Right cardiac atrium (tissue), 5 donors: ENCODE data around the gene ZBTB7B. TPM values are rescaled to one million over a fixed set of nuclear protein-coding genes. Genes with fewer than 3 reads are reported as not detected.
A peak's percentile ranks its signal among the peaks of the same experiment; 100 is the strongest.

Experiments used
- ATAC-seq, 2 donors: fragments of 200-7000 bp; cut with Tn5 transposase; one replicate each; pipeline versions ENCODE4 v1.8.0 to v1.9.1; 2020; ENCODE audit warnings: moderate library complexity in 2 of 2, mild to moderate bottlenecking in 1 of 2
- DNase-seq, 3 donors: peaks; one replicate each; pipeline ENCODE4 v3.0.0-alpha.2; 2020
- H3K27ac ChIP-seq: one replicate; pipeline ENCODE4 v1.5.1; 2013; ENCODE audit warnings: mild to moderate bottlenecking, low read length, control low read depth, moderate library complexity
- H3K27me3 ChIP-seq: one replicate; pipeline ENCODE4 v1.6.1; 2013; ENCODE audit not compliant: control insufficient read depth, insufficient read depth
- H3K4me1 ChIP-seq: one replicate; pipeline ENCODE4 v1.6.1; 2013; ENCODE audit warnings: low read length; ENCODE audit not compliant: control insufficient read depth, insufficient read depth
- H3K4me3 ChIP-seq: one replicate; pipeline ENCODE4 v1.5.1; 2013; ENCODE audit warnings: low read length, control low read depth
- H3K9me3 ChIP-seq: one replicate; pipeline ENCODE4 v1.6.1; 2013; ENCODE audit warnings: low read length; ENCODE audit not compliant: control insufficient read depth
- WGBS: extraction: QIAGEN DNeasy Blood & Tissue Kit; methylation state at CpG from one replicate; pipeline ENCODE4 v1.1.7; 2013; 5-methylcytosine and 5-hydroxymethylcytosine counted together
- intact Hi-C, 4 donors: fragments of 100-400 bp; cut with DNase I; formaldehyde crosslinking; loops; one replicate each; pipeline versions ENCODE4 v1.11.0 to v1.14.0; 2022 to 2023
- polyA plus RNA-seq: library from polyadenylated mRNA; stranded (reverse); fragments of 200-250 nt; gene quantifications from one replicate; pipeline ENCODE4 v1.2.3, GENCODE V29; 2013
- total RNA-seq, 4 donors: library from RNA; stranded (reverse); fragmentation: NEBNext Ultra II Directional; extraction: Animal tissue kit (Norgen Biotek cat#: 25700); gene quantifications; one replicate each; pipeline ENCODE4 v1.2.1, GENCODE V29; 2021
- donor health status: healthy with polysubstance abuse.
- donor health status: DM: no; HTN: yes; CAD: no.
- donor health status: DM: no; HTN: no; CAD: no.
- donor health status: DM: no; HTN: yes; CAD: no; lungs with severe emphysema.
- donor health status: DM: yes; HTN: yes; CAD: no.

Gene ZBTB7B
- total and polyA plus RNA-seq, 5 donors, result 40.3 to 66.6 (median 50.7) TPM

DNA sequence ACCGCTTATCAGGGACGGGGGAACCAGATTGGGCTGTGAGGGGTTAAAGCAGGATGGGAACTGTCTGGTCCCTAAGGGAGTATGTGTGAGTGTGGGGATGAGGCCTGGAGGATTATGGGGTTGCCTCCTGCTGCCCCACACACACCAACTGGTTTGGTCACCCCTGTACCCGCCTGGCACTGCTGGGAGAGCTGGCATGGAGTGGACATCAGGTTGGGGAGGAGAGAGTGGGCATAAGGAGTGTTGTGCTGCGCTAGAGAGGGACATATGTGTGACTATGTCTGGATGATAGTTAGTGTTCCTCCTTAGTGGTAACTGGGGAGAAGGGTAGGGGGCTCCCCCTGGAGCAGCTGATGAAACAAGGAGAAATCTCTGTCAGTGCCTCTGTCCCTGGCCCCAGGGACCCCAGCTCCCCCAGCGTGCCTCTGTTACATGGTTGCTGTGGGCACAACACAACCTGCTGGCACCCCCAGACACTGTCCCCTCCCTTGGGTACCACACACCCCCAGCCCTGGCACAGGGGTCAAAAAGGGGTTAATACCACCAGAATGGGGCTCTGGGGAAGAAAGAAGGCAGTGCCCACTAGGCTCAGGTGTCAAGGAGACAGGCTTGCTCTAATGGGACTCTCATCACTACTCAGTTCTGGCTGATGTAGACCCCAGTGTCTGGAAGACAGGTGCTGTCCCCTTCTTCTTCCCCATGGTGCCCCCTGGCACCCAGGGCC, 1.9 kb downstream of the ZBTB7B start:
- Histone ChIP-seq H3K4me1 (peaks cover 20% of the 10 kb centered on the region), H3K27ac (peak overlapping the region; percentile 89), H3K27me3 (no peaks in the 10 kb centered on the region), H3K4me3 (peak overlapping the region; percentile 87), H3K9me3 (no peaks in the 10 kb centered on the region)
- no peak for ATAC-seq
- peak in 1 of 3 donors; percentile 49 for DNase-seq
- intact Hi-C loops, result no loop called here
- whole genome bisulfite sequencing, result 35% methylated on average over 5 of the region's 5 CpGs

DNA sequence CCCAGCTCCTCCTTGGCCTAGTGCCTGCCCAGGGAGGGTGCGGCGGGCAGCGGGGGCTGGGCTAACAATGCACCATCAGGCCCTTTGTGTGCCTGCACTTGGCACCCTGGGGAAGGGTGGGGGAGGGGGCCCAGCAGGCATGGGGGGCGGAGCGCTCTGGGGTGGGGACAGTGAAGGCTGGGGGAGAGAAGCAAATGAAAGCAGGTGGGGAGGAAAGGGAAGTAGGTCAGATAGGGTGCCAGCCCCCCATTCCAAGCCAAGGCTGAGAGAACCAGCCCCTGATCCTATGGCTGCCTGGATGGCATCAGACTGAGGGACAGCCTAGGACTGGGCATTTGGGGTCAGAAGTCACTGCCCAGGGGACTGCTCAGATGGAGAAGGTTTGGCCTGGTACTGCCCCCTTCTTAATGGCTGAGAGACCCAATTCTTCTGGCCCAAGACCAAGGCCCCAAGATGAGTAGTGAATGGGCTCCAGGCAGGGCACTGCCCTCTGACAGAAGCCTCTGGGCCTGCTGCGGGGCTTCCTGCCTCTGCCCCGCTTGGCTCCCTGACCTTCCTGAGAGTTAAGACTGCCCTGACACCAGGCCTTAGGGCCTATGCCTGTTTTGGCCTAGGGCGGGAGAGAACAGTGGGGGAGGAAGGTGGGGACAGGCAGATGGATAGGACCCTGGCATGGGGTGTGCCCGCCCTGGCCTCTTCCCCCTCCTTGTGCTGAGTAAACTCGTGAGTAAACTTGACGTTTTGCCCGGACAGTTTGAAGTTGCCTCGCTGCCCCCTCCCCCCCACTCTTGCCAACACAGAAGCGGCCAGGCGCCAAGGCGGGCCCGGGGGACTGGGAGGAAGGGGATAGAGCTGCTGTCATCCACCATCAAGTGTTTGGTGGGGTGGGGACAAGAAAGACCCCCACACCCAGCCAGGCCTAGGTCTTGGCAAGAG, 2.7 kb downstream of the ZBTB7B start:
- peak in 1 of 2 donors; percentile 0 for ATAC-seq
- peak; percentile 72 to 88 (median 87) for DNase-seq
- WGBS, result 45% methylated on average over 17 of the region's 17 CpGs
- no peaks in the 10 kb centered on the region for H3K27me3 ChIP-seq
- H3K4me3 ChIP-seq, result no peak overlapping the region
- no peaks in the 10 kb centered on the region for H3K9me3 ChIP-seq
- H3K27ac ChIP-seq, result peak overlapping the region; percentile 89
- intact Hi-C loops, result no loop called here
- H3K4me1 ChIP-seq, result peaks cover 18% of the 10 kb centered on the region

- Histone ChIP-seq H3K27ac (peak overlapping the region; percentile 75), H3K27me3 (no peaks in the 10 kb centered on the region), H3K4me1 (peaks cover 21% of the 10 kb centered on the region), H3K9me3 (no peaks in the 10 kb centered on the region), H3K4me3 (no peak overlapping the region)
- peak in 1 of 3 donors; percentile 59 for DNase-seq
- intact Hi-C loops, result no loop called here
- ATAC-seq, result no peak
- WGBS, result 43% methylated on average over 2 of the region's 2 CpGs
Observed at GRCh38 chr1:155006601-155007101, 4.0 kb downstream of the ZBTB7B start.

DNA sequence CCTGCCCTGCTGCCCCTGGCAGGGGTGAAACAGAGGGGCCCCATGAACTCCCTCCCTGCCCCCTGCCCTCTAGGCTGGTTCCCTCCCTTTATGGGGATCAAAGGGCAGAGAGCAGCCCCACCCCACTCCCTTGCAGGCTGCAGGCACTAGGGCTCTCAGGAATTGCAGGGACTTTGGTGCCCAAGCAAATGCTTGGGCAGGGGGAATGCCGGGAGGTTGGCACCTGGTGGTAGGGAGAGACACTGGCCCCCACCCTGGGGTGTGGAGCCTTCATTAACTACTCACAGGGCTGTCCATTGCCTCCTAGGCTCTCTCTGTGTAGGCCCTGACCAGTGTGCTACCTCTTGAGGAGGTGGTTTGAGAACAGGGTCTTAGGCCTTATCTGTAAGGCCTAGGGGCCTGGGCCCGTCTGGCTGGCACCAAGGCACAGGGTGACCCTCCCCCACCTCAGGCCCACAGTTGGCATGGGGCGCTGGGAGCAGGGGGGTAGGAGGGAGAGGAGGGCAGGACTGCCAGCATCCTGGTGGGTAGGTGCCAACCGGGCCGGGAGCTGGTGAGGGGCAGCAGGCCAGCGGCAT, 4.7 kb downstream of the ZBTB7B start:
- Histone ChIP-seq H3K4me3 (no peak overlapping the region), H3K27ac (peak overlapping the region; percentile 18), H3K9me3 (no peaks in the 10 kb centered on the region), H3K4me1 (peaks cover 25% of the 10 kb centered on the region), H3K27me3 (no peaks in the 10 kb centered on the region)
- intact Hi-C loops, result no loop called here
- DNase-seq, result peak; percentile 62 to 91 (median 78)
- ATAC-seq, result peak; percentile 5 to 7
- 56% methylated on average over 6 of the region's 6 CpGs for WGBS

- peak in 2 of 3 donors; percentile 79 for DNase-seq
- Histone ChIP-seq H3K4me1 (peaks cover 25% of the 10 kb centered on the region), H3K27ac (peak overlapping the region; percentile 9), H3K9me3 (no peaks in the 10 kb centered on the region), H3K4me3 (no peak overlapping the region), H3K27me3 (no peaks in the 10 kb centered on the region)
- no peak for ATAC-seq
- 62% methylated on average over 16 of the region's 16 CpGs for WGBS
- intact Hi-C loops, result no loop called here
Observed at GRCh38 chr1:155008015-155008941, 5.7 kb downstream of the ZBTB7B start.

GRCh38 chr1:155009221-155009711, 6.7 kb downstream of the ZBTB7B start:
- peaks cover 26% of the 10 kb centered on the region for H3K4me1 ChIP-seq
- H3K27me3 ChIP-seq, result no peaks in the 10 kb centered on the region
- DNase-seq (peak in 2 of 3 donors; percentile 53 to 64), ATAC-seq (no peak)
- H3K27ac ChIP-seq, result no peak overlapping the region
- WGBS, result 91% methylated on average over 12 of the region's 12 CpGs
- no peaks in the 10 kb centered on the region for H3K9me3 ChIP-seq
- intact Hi-C loops, result no loop called here
- no peak overlapping the region for H3K4me3 ChIP-seq

DNA sequence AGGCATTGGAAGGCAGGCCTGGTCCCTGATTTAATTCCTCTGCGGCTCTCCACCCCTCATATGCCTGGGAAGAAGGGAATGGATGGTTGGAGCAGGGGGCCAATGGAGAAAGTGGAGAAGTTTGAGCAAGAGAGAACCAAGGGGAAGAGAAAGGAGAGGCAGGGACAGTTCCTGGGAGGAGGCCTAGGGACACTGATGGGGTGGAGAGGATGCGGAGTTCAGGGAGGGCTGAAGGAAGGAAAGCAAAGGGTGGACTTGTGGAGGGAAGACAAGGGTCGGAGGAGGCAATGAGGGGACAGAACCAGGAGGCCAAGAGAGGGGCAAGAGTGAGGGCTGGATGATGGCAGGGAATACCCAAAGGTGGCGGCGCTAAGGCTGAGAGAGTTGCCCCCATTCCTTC, 7.1 kb downstream of the ZBTB7B start:
- 87% methylated on average over 5 of the region's 5 CpGs for WGBS
- ATAC-seq, result no peak
- intact Hi-C loops, result loop anchor here in 1 of 4 donors (10.0 kb wide), 1 partner anchor 45 kb away; the partner anchor contains the start of gene PYGO2

DNA sequence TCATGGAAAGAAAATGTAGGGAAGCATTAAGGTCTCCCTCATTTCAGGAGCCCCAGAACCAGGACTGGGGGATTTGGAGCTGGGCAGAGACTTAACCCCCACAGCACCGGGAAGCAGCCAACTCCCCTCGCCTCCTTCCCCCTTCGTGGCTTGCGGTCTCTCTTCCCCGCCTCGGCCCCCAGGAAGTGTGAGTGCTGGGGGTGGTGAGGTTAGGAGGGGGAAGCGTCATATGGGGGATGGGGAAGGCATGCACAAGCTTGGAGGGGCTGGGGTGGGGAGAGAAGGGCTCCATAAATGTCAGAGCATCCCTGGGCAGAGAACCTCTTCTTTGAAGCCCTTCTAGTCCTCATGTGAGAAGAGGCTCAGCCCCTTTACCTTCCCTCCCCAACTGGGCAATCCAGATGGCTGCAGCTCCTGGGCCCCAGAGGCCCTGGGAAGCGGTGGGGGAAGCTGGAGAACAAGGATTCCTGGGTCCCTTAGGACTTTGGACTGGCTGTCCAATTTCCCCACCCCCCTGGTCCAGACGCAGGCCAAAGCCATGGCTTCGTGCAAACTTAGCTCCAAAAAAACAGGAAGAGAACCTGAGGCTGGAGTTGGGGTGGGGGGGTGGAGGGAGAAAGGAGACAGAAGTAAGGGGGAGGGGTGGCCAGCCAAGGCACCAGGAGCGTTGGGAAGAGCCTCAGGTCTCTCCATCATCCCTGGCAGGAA, 7.8 kb downstream of the ZBTB7B start:
- no peaks in the 10 kb centered on the region for H3K27me3 ChIP-seq
- ATAC-seq (no peak), DNase-seq (no peak)
- no peak overlapping the region for H3K27ac ChIP-seq
- H3K9me3 ChIP-seq, result no peaks in the 10 kb centered on the region
- intact Hi-C loops, result loop anchor here in 1 of 4 donors (10.0 kb wide), 1 partner anchor 46 kb away; the partner anchor contains the start of gene PYGO2
- H3K4me3 ChIP-seq, result no peak overlapping the region
- WGBS, result 49% methylated on average over 11 of the region's 11 CpGs
- H3K4me1 ChIP-seq, result peaks cover 19% of the 10 kb centered on the region

More for the DNA sequence above, 7.1 kb downstream of the ZBTB7B start:
- no peaks in the 10 kb centered on the region for H3K9me3 ChIP-seq
- H3K4me3 ChIP-seq, result no peak overlapping the region
- DNase-seq, result no peak
- peaks cover 21% of the 10 kb centered on the region for H3K4me1 ChIP-seq
- H3K27me3 ChIP-seq, result no peaks in the 10 kb centered on the region
- no peak overlapping the region for H3K27ac ChIP-seq

GRCh38 chr1:155011004-155011416, 8.4 kb downstream of the ZBTB7B start:
- no peak for DNase-seq
- WGBS, result 78% methylated on average over 5 of the region's 5 CpGs
- intact Hi-C loops, result loop anchor here in 1 of 4 donors (10.0 kb wide), 1 partner anchor 46 kb away; the partner anchor contains the start of gene PYGO2
- ATAC-seq, result no peak
- H3K9me3 ChIP-seq, result no peaks in the 10 kb centered on the region
- no peak overlapping the region for H3K4me3 ChIP-seq
- H3K4me1 ChIP-seq, result peaks cover 16% of the 10 kb centered on the region
- no peak overlapping the region for H3K27ac ChIP-seq
- no peaks in the 10 kb centered on the region for H3K27me3 ChIP-seq
